GM18505 (cell line): Measurements from ENCODE around the gene PPP2CA.
"Not testable (repeated sequence)": the region's sequence is repeated elsewhere in the genome, so short reads cannot be mapped to it uniquely, and the experiment has no call there.

ENCODE experiments used
- ATAC-seq: cut with Tn5 transposase; IDR thresholded peaks from one replicate; pipeline ENCODE4 v1.9.1; 2021; ENCODE audit not compliant: unreplicated experiment
- POLR2A ChIP-seq: IDR thresholded peaks from 4 replicates; pipeline ENCODE4 v1.6.1; 2011; ENCODE audit warnings: borderline replicate concordance; ENCODE audit not compliant: insufficient read depth, insufficient read length; ENCODE audit errors: extremely low read depth

Gene PPP2CA

GRCh38 chr5:134171972-134172371 is 53.9 kb downstream of the PPP2CA start:
- no peak for TF ChIP-seq POLR2A
- no peak for ATAC-seq

GRCh38 chr5:134162592-134162991 is 63.3 kb downstream of the PPP2CA start:
- no peak for ATAC-seq
- no peak for TF ChIP-seq POLR2A

DNA sequence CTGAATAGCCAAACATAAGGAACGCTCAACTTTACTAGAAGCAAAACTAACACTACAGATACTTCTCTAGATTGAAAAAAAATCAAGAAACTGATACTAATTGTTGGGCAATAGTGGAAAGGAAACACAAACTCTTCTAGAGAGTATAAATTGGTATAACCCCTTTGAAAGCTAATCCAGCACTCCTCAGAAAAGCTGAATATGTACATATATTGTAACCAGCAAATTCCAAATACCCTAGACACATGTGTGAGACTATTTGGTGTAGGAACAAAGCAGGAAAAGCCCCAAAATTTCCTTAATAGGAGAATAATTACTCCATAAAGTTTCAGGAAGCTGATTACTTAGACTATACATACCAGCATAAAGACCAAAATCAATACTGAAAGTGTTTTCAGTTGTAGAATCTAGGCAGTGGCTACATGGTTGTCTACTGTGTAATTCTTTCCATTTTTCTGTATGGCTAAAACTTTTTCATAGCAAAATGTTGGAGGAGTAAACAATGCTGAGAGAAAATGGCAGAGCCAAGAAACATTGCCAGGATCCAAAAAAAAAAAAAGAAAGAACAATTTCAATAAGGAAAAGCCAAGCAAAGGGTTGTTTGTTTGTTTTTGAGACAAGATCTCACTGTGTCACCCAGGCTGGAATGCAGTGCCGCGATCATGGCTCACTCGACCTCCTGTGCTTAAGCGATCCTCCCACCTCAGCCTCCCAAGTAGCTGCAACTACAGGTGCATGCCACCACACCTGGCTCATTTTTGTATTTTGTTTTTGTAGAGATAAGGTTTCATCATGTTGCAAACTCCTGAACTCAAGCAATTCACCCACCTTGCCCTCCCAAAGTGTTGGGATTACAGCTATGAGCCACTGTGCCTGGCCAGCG is 64.1 kb downstream of the PPP2CA start:
- no peak for TF ChIP-seq POLR2A
- no peak for ATAC-seq

DNA sequence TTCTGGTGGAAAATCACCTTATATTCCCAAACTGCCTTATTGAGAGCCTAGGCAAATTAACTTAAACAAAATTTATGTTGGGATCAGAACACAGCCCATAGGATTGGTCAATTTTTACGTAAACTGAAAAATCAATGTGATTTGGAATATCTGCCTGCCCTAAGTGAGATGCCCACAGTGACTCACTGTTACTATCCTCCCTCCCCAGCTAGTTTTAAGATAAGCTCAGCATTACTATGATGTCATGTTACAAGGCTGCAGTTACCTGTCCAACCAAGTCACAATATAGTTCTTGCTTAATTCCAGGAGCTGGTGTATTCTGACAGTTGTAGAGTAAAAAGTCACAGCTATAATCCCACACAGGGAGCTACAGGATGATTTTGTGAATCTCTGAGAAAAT is 72.2 kb downstream of the PPP2CA start:
- no peak for ATAC-seq
- TF ChIP-seq POLR2A: no peak

GRCh38 chr5:134153241-134153640 is 72.6 kb downstream of the PPP2CA start:
- no peak for ATAC-seq
- no peak for TF ChIP-seq POLR2A

DNA sequence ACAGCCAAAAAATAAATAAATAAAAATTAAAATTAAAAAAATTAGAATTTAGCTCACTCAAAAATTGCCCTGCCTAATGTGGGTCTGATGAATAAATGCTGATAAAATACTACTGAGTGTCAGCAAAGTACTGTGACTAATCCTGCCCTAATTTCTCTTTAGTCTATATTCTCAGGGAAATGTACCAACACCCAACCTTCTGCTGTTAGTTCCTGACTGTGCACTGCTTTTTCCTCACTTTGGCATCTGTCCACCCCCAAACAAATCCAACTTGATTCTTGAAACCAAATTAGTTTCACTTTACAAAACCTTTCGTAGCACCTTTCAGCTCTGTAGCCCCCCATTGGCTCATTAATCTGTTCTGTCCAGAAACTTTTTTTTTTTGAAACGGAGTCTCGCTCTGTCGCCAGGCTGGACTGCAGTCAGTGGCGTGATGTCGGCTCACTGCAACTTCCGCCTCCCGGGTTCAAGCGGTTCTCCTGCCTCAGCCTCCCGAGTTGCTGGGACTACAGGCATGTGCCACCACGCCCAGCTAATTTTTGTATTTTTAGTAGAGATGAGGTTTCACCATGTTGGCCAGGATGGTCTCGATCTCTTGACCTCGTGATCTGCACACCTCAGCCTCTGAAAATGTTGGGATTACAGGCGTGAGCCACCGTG is 73.6 kb downstream of the PPP2CA start:
- ATAC-seq: not testable (repeated sequence)

DNA sequence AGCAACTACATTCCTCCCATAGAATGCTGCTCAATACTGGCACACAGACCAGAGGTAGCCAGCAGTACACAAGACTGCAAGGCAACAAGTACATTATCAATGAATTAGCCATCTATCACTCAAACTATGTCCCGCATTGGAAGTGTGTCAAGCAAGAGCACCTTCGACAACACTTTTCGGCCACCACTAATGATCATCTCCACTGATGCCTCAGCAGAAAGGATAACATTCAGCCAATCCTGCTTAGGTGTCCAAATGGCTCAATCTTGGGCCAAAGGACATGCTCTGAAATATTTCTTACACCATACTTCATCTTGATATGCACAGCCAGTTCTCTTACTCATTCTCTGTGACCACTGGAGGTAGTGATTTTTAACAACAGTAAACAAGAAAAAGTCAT is 74.2 kb downstream of the PPP2CA start:
- ATAC-seq: no peak
- TF ChIP-seq POLR2A: no peak

GRCh38 chr5:134149571-134150303 is 76.1 kb downstream of the PPP2CA start:
- no peak for ATAC-seq
- no peak for TF ChIP-seq POLR2A

GRCh38 chr5:134148986-134149539 is 76.8 kb downstream of the PPP2CA start:
- no peak for ATAC-seq
- TF ChIP-seq POLR2A: no peak

GRCh38 chr5:134148316-134148715 is 77.6 kb downstream of the PPP2CA start:
- no peak for TF ChIP-seq POLR2A
- ATAC-seq: no peak

- no peak for TF ChIP-seq POLR2A
- no peak for ATAC-seq
Observed at GRCh38 chr5:134146651-134147518, 79.0 kb downstream of the PPP2CA start.

- no peak for ATAC-seq
- TF ChIP-seq POLR2A: no peak
Observed at GRCh38 chr5:134145779-134146581, 79.9 kb downstream of the PPP2CA start.
